ENCODE results near the gene HSD11B2. TPM values are rescaled to one million over a fixed set of nuclear protein-coding genes. Genes with fewer than 3 reads are reported as not detected.

HSD11B2 gene
- total RNA-seq, 1 donor from 2014 or later: 1.7 TPM

DNA sequence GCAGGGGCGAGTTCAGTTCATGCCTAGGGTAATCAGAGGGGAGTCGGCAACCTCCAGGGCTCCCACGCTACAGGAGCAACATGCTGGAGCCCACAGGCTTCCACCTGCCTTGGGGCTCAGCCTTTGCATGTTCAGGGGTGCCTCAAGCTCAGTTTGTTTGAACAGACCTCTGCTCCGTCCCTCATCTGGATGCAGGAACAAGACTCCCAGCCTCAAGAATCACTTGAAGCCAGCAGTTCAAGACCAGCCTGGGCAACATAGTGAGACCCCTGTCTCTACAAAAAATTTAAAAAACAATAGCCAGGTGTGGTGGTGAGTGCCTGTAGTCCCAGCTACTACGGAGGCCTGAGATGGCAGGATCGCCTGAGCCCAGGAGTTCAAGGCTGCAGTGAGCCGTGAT, 4.9 kb upstream of the HSD11B2 start:
- DNase-seq (ENCODE audit: low spot score): no peak
- peaks cover 3% of the 10 kb centered on the region for H3K4me1 Mint-ChIP-seq (ENCODE audit: low read depth)
- no peaks in the 10 kb centered on the region for H3K9me3 Mint-ChIP-seq
- intact Hi-C loops (cut with micrococcal nuclease): no loop called here
- no peak overlapping the region for H3K4me3 Mint-ChIP-seq (ENCODE audit: low read depth)
- no peaks in the 10 kb centered on the region for H3K36me3 Mint-ChIP-seq (ENCODE audit: low read depth)
- no peak overlapping the region for H3K27ac Mint-ChIP-seq
- peaks cover 42% of the 10 kb centered on the region for H3K27me3 Mint-ChIP-seq (ENCODE audit: low read depth)

- no peak overlapping the region for H3K4me3 Mint-ChIP-seq (ENCODE audit: low read depth)
These were observed 4.0 kb upstream of the HSD11B2 start for GRCh38 chr16:67426950-67427349.

DNA sequence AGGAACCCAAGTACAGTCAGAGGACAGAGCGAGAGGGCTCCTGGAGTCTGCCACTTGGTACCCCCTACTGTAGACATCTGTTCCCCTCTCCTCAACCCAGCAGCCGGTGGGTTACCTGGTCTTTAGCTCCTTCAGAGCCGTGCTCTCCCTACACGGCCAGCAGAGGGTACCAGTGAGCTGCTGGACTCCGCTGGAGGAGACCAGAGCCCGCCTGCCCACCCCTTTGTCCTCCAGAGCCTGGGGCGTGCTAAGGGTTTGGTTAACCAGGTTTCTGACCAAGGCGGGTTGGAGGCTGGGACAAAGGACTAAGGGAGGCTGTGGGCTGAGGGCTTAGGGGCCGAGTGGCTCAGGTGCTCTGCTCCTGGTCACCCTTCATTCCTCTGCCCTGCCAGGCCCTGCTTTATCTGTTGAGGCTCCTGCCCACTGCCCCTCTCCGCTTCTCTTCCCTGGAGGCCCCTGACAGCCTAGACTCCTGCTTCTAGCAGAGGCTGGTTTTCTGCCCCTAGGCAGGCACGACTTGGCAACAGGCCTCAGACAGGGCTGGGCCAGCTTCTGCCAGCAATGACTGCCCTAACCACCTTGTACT, 2.7 kb upstream of the HSD11B2 start:
- Mint-ChIP-seq H3K4me1 (ENCODE audit: low read depth) (peaks cover 5% of the 10 kb centered on the region), H3K4me3 (ENCODE audit: low read depth) (no peak overlapping the region), H3K27ac (no peak overlapping the region), H3K27me3 (ENCODE audit: low read depth) (peaks cover 51% of the 10 kb centered on the region), H3K9me3 (no peaks in the 10 kb centered on the region), H3K36me3 (ENCODE audit: low read depth) (no peaks in the 10 kb centered on the region)
- peak; percentile 44 for DNase-seq (ENCODE audit: low spot score)
- intact Hi-C loops (cut with micrococcal nuclease): loop anchor here (1.0 to 2.0 kb wide), 2 partner anchors 19 to 37 kb away; no protein-coding TSS in a partner anchor

More at GRCh38 chr16:67426950-67427349, 4.0 kb upstream of the HSD11B2 start:
- Mint-ChIP-seq H3K27ac (no peak overlapping the region), H3K36me3 (ENCODE audit: low read depth) (no peaks in the 10 kb centered on the region), H3K4me1 (ENCODE audit: low read depth) (peaks cover 5% of the 10 kb centered on the region), H3K9me3 (no peaks in the 10 kb centered on the region), H3K27me3 (ENCODE audit: low read depth) (peaks cover 48% of the 10 kb centered on the region)
- no peak for DNase-seq (ENCODE audit: low spot score)
- intact Hi-C loops (cut with micrococcal nuclease): no loop called here

GRCh38 chr16:67429053-67429798, 1.7 kb upstream of the HSD11B2 start:
- no peak for DNase-seq (ENCODE audit: low spot score)
- Mint-ChIP-seq H3K4me3 (ENCODE audit: low read depth) (peak overlapping the region; percentile 59), H3K36me3 (ENCODE audit: low read depth) (no peaks in the 10 kb centered on the region), H3K9me3 (no peaks in the 10 kb centered on the region), H3K27ac (no peak overlapping the region), H3K4me1 (ENCODE audit: low read depth) (peaks cover 5% of the 10 kb centered on the region), H3K27me3 (ENCODE audit: low read depth) (peaks cover 47% of the 10 kb centered on the region)
- intact Hi-C loops (cut with micrococcal nuclease): loop anchor here (2.0 kb wide), 1 partner anchor 18 kb away; no protein-coding TSS in a partner anchor

DNA sequence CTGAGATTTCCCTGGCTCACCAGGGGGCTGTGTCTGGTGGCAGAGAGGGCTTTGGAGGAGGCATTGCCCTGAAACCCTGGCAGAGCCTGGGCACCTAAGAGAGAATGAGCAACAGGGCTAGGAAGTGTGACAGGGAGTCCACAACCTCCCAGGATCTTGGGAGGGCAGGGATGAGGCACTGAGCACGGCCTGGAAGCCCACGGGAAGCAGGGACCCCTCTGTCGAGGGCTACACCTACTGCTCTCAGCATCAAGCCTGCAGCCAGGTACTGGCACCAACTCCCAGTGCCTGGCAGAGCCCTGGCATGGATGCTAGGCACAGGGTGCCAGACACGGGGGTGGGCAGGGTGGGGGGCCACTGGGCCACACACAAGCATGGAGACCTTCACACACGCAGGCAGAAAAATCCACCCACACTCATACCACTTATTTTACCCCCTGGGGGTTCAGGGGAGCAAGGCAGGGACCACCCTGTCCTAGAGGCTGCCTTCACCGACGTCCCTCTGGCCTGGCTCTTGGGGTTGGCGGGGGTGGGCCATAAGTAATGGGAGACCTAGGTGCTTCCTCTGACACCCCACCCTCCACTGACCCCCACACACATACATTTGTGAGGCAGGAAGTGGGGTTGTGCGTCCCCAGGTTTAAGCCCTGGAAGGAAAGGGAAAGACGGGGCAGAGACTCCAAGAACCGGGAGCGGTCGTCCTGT, 970 bp upstream of the HSD11B2 start:
- intact Hi-C loops (cut with micrococcal nuclease): loop anchor here (2.0 kb wide), 1 partner anchor 17 kb away; no protein-coding TSS in a partner anchor
- Mint-ChIP-seq H3K4me3 (ENCODE audit: low read depth) (peak overlapping the region; percentile 76), H3K27me3 (ENCODE audit: low read depth) (peaks cover 46% of the 10 kb centered on the region), H3K27ac (peak overlapping the region; percentile 51), H3K4me1 (ENCODE audit: low read depth) (peaks cover 5% of the 10 kb centered on the region), H3K9me3 (no peaks in the 10 kb centered on the region), H3K36me3 (ENCODE audit: low read depth) (no peaks in the 10 kb centered on the region)
- DNase-seq (ENCODE audit: low spot score): no peak

- H3K36me3 Mint-ChIP-seq (ENCODE audit: low read depth): no peaks in the 10 kb centered on the region
- peak overlapping the region; percentile 76 for H3K4me3 Mint-ChIP-seq (ENCODE audit: low read depth)
- peak overlapping the region; percentile 51 for H3K27ac Mint-ChIP-seq
- peaks cover 40% of the 10 kb centered on the region for H3K27me3 Mint-ChIP-seq (ENCODE audit: low read depth)
- no peaks in the 10 kb centered on the region for H3K9me3 Mint-ChIP-seq
- intact Hi-C loops (cut with micrococcal nuclease): no loop called here
- no peak for DNase-seq (ENCODE audit: low spot score)
- H3K4me1 Mint-ChIP-seq (ENCODE audit: low read depth): peaks cover 5% of the 10 kb centered on the region
These were observed 381 bp upstream of the HSD11B2 start for GRCh38 chr16:67430504-67430976.

DNA sequence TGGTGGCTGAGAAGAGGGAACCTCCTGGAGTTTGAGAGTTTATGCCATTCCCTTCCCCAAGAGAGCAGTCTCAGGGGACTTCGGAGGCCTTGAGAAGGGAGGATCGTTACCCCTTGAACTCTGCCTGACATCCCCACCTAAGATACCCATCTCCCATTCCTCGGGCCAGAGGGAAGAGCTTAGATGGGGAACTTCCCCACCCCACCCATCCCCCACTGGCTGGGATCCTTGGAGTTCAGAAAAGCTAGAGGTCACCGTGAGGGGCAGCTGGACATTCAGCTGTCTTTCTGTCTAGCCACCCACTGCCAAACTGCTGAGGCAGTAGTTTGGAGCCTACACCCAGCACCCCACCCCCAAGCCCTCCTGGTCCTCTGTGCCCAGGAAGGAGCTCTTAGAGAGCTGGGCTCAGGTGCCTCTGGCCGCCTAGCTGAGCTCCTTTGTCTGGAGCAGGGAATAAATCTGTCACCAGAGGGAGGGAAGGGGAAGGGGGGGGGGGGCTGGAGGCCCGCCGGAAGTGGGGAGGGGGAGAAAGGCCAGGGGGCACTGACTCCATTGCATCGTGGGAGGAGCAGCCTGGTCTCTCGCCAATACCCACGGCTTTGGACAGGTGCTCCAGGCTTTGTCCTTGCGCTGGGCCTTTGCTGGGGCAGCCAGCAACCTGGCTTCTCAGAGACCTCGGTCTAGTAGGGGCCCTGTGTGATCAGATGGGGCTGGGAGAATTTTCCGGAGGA, 1.0 kb downstream of the HSD11B2 start:
- Mint-ChIP-seq H3K4me3 (ENCODE audit: low read depth) (peak overlapping the region; percentile 38), H3K27ac (no peak overlapping the region), H3K36me3 (ENCODE audit: low read depth) (no peaks in the 10 kb centered on the region), H3K27me3 (ENCODE audit: low read depth) (peaks cover 37% of the 10 kb centered on the region), H3K9me3 (no peaks in the 10 kb centered on the region), H3K4me1 (ENCODE audit: low read depth) (peaks cover 5% of the 10 kb centered on the region)
- intact Hi-C loops (cut with micrococcal nuclease): no loop called here
- DNase-seq (ENCODE audit: low spot score): no peak

GRCh38 chr16:67432506-67432890, 1.6 kb downstream of the HSD11B2 start:
- Mint-ChIP-seq H3K4me3 (ENCODE audit: low read depth) (peak overlapping the region; percentile 11), H3K27ac (no peak overlapping the region), H3K9me3 (no peaks in the 10 kb centered on the region), H3K27me3 (ENCODE audit: low read depth) (peaks cover 33% of the 10 kb centered on the region), H3K4me1 (ENCODE audit: low read depth) (peaks cover 5% of the 10 kb centered on the region), H3K36me3 (ENCODE audit: low read depth) (no peaks in the 10 kb centered on the region)
- intact Hi-C loops (cut with micrococcal nuclease): no loop called here
- no peak for DNase-seq (ENCODE audit: low spot score)

DNA sequence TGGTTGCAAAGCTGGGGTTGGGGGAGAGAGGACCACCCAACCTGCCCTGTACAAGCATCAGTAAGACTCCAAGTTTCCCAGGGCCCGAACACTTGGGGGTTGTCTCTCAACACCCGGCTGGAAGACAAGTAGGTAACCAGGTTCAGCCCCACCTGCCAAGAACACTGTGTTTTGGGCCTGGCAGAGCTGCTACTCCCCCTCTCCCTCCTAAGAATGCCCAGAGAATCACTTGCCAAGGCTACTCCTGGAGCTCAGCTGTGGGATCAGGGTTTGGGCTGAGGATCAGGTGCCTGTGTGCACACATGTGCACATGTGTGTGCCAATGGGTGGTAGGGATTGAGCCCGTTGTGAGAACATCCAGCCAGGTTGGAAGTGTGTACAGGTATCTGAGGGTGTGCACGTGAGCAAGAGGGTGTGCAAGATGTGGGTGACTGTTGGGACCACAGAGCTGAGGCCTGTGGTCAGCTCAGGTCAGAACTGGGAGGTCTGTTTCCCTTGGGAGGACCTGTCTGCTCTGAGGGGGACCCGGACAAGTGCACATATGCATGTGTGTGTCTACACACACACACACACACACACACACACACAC, 2.3 kb downstream of the HSD11B2 start:
- H3K36me3 Mint-ChIP-seq (ENCODE audit: low read depth): peaks cover 2% of the 10 kb centered on the region

GRCh38 chr16:67435758-67436164, 4.8 kb downstream of the HSD11B2 start:
- no peak overlapping the region for H3K27ac Mint-ChIP-seq
- H3K9me3 Mint-ChIP-seq: no peaks in the 10 kb centered on the region
- intact Hi-C loops (cut with micrococcal nuclease): no loop called here
- H3K4me1 Mint-ChIP-seq (ENCODE audit: low read depth): peaks cover 3% of the 10 kb centered on the region
- H3K36me3 Mint-ChIP-seq (ENCODE audit: low read depth): peaks cover 9% of the 10 kb centered on the region
- no peak for DNase-seq (ENCODE audit: low spot score)
- peaks cover 15% of the 10 kb centered on the region for H3K27me3 Mint-ChIP-seq (ENCODE audit: low read depth)
- H3K4me3 Mint-ChIP-seq (ENCODE audit: low read depth): no peak overlapping the region

More for the DNA sequence above, 2.3 kb downstream of the HSD11B2 start:
- no peaks in the 10 kb centered on the region for H3K9me3 Mint-ChIP-seq
- no peak overlapping the region for H3K4me3 Mint-ChIP-seq (ENCODE audit: low read depth)
- peaks cover 33% of the 10 kb centered on the region for H3K27me3 Mint-ChIP-seq (ENCODE audit: low read depth)
- H3K4me1 Mint-ChIP-seq (ENCODE audit: low read depth): peaks cover 5% of the 10 kb centered on the region
- no peak overlapping the region for H3K27ac Mint-ChIP-seq
- intact Hi-C loops (cut with micrococcal nuclease): no loop called here
- no peak for DNase-seq (ENCODE audit: low spot score)

DNA sequence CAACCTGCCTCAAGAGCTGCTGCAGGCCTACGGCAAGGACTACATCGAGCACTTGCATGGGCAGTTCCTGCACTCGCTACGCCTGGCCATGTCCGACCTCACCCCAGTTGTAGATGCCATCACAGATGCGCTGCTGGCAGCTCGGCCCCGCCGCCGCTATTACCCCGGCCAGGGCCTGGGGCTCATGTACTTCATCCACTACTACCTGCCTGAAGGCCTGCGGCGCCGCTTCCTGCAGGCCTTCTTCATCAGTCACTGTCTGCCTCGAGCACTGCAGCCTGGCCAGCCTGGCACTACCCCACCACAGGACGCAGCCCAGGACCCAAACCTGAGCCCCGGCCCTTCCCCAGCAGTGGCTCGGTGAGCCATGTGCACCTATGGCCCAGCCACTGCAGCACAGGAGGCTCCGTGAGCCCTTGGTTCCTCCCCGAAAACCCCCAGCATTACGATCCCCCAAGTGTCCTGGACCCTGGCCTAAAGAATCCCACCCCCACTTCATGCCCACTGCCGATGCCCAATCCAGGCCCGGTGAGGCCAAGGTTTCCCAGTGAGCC, 5.8 kb downstream of the HSD11B2 start:
- Mint-ChIP-seq H3K4me1 (ENCODE audit: low read depth) (no peaks in the 10 kb centered on the region), H3K36me3 (ENCODE audit: low read depth) (peaks cover 9% of the 10 kb centered on the region), H3K4me3 (ENCODE audit: low read depth) (no peak overlapping the region), H3K27me3 (ENCODE audit: low read depth) (peaks cover 11% of the 10 kb centered on the region), H3K9me3 (no peaks in the 10 kb centered on the region), H3K27ac (no peak overlapping the region)
- DNase-seq (ENCODE audit: low spot score): no peak
- intact Hi-C loops (cut with micrococcal nuclease): no loop called here

DNA sequence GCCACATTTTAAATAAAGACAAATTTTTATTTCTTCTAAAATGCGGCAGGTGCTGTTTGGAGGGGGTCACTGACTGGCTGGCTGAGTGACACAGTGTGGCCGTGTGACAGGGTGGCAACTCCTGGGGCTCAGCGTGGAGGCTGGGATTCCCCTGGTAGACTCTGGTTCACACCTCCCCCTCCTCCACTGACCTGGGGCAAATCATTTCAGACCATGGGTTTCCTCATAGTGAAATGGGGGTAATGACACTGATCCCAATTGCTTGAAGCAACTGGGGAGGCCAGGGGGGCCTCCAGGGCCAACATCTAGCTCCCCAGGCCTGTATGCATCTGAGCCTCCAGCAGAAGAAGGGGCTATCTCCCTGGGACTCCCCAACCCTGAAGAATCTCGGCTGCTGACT, 6.6 kb downstream of the HSD11B2 start:
- Mint-ChIP-seq H3K9me3 (no peaks in the 10 kb centered on the region), H3K4me3 (ENCODE audit: low read depth) (no peak overlapping the region), H3K36me3 (ENCODE audit: low read depth) (peaks cover 9% of the 10 kb centered on the region), H3K27me3 (ENCODE audit: low read depth) (peaks cover 5% of the 10 kb centered on the region), H3K27ac (no peak overlapping the region), H3K4me1 (ENCODE audit: low read depth) (no peaks in the 10 kb centered on the region)
- DNase-seq (ENCODE audit: low spot score): no peak
- intact Hi-C loops (cut with micrococcal nuclease): no loop called here

Measured in activated T-helper 2 cell treated with anti-CD3 and anti-CD28 coated beads, Interferon-gamma antibody, Interleukin-2, Interleukin-4, amounts not matched to agents 10 μg/mL and 5 μg/mL and 100 μg/mL, durations not matched to agents 14 hours and 24 hours and 36 hours (primary cell).